SW480 (cell line): ENCODE results near the gene AFP.

ENCODE experiments used
- DNase-seq: peaks from one replicate; pipeline ENCODE4 v3.0.0-alpha.2; 2016; ENCODE audit warnings: low spot score

The AFP gene

DNA sequence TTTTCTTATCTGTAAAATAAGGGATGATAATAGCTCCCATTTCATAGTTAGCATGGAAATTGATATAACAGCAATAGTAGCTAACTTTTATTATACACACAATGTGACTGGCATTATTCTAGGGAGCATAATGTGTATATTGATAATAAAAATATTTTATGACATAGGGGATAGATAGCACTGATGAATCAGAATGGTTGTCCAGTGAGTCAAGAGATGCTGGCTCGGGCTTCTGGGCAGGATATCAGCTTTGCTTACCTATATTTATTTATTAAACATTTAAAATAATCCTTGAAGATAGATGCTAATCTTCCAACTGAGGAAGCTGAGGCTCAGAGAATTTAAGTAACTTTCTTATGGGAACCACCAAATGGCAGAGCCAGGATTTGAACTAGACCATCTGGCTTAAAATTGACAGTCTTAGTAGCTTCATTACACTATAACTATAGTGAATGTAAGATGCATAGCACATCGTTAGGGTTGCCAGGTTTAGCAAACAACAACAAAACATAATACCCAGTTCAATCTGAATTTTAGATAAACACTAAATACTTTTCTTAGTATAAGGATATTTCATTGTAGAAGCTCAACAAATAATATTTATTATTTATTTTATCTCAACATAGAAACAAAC, 2.7 kb downstream of the AFP start:
- no peak for DNase-seq

DNA sequence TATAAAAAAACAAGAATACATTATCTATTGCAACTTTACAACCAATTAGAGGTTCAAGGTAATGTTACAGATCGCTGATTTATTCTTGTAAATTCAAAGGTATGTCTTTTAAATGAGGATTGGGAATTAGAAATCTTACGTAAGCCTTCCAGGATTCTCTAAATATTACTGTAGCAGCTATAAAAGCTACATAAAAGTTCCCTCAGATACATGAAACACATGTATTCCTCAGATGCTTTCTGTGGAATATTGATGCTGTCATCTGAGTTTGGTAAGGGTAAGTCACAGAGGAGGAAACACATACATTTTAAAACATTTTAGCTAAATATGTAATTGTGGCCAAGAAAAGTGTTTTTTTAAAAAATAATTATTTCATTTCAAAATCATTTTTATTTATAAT, 3.4 kb downstream of the AFP start:
- no peak for DNase-seq

DNA sequence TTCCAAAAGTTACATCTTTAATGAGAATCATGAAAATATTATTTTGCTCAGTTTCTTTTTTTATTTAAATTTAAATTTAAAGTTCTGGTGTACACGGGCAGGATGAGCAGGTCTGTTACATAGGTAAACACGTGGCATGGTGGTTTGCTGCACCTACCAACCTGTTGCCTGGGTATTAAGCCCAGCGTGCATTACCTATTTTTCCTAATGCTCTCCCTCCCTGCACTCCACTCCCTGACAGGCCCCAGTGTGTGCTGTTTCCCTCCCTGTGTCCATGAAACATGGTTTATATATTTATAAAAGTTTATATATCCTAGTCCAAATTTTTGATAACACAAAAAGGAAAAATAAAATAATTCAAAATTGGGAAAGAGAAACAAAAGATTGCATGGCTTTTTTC, 4.0 kb downstream of the AFP start:
- no peak for DNase-seq

DNA sequence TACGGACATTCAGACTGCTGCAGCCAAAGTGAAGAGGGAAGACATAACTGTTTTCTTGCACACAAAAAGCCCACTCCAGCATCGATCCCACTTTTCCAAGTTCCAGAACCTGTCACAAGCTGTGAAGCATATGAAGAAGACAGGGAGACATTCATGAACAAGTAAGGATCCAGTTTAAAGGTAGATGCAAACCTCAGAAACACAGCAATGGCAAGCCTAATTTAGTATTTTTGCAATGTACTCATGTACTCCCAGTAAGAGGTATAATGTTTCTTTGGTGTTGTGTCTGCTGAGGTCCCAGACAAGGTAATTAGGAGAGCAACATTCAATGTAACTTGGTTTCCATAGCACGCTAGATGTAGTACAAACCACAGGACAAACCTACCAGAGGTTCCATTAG, 4.6 kb downstream of the AFP start:
- no peak for DNase-seq

DNA sequence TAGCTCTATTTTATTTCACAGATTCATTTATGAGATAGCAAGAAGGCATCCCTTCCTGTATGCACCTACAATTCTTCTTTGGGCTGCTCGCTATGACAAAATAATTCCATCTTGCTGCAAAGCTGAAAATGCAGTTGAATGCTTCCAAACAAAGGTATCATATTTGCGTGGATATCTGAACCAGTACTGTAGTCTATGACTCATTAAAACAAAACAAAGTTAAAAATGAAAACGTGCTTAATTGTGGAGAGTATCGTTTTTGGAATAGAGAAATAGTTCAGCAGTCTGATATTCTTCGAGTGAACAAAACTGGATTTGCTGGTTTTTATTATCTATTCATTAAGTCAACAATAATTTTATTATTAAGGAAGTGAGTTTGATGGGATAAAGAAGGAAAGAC, 6.3 kb downstream of the AFP start:
- DNase-seq = no peak

DNA sequence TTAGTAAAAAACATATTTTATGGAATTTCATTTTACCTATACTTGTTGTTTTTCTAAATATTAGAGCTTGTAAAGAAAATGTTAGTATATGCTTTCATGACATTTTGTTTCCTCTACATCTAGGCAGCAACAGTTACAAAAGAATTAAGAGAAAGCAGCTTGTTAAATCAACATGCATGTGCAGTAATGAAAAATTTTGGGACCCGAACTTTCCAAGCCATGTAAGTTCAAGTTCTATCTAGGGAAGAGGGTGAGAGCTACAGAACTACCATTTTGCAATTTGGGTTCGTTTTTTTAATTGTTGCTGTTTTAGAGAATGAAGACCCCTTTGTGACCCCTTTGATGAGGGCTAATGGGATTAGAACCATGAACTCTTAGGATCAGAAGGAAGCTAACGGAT, 7.2 kb downstream of the AFP start:
- DNase-seq = no peak

DNA sequence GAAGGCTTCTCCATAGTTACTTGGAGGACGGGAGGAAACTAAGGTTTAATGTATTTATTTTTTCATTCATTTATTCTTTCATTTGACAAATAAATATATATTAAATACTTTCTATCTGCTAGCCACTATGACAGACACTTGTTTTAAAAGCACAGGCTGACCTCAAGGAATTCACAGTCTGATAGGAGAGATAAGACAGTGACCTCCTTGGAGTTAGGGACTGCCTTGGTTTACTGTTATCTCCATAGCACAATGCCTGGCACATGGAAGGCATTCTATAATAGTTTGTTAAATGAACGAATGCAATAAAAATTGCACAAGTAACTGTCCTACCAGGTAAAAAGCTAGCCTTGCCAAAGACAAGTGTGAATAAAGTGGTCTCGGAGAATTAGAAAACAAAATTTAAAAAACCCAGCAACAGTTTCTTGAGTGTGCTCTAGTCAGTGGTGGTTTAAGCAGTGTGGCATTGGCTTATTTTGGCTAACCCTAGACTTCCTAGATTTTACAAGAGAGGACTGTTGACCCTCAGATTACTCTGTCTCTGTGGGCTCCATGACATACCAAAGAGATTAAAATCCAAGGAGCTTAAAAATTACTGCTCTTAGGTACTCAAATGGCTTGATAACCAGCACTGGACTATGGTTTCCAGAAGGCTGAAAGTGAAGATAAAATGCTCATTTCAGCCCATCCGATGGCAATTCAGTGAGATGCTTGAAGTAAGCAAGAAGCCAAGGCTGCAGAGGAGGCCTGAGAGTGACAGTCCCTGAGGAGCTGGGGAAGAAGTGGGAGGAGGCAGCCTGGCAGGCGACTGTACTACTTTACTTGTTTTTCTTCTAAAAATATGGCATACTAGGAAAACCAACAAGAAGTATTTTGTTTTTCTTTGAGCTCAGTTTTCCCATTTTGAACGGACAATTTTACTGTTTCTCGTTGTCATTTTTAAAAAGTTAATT, 9.6 kb downstream of the AFP start:
- DNase-seq = no peak

DNA sequence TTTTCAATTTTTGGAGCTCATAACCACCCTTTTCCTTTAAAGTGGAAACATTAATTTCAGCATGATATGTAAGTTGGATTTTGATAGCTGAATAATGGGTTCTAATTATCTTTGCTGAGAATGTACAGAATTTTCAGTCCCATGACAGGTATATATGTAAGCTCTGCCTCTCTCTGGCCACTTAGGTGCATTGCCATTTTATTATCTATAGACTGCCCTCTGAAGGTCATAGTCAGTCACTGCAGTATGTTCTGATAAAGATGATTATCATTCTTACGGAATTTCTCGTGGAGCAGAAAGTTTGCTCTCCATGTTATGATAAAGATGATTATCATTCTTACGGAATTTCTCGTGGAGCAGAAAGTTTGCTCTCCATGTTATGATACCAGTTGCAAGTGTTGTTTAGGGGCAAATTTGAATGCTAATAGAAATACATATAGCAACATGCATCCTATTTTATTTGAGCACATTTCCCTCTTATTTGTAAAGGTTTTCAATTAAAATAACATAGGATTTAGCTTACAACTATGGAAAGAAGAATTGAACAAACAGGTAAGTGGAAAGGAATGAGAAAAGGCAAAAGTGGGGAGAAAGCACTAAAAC, 10.4 kb downstream of the AFP start:
- DNase-seq = peak; percentile 75

DNA sequence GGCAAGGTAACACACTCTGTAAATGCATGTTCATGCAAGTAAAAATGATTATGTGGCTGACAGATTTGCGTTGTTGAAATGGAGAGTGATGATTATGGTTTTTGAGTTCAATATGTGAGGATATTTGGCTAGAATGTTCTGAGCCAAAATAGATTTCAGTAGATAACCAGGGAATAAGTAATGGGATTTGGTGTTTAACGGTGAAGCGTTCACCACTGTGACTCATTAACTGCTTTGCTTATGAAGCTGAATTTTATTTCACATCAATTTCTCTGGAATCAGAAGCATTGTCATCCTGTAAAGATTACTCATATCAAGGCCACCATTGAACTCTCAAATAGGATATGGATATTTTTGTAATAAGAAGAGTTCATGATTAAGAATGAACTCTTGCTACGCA, 11.7 kb downstream of the AFP start:
- DNase-seq = no peak

DNA sequence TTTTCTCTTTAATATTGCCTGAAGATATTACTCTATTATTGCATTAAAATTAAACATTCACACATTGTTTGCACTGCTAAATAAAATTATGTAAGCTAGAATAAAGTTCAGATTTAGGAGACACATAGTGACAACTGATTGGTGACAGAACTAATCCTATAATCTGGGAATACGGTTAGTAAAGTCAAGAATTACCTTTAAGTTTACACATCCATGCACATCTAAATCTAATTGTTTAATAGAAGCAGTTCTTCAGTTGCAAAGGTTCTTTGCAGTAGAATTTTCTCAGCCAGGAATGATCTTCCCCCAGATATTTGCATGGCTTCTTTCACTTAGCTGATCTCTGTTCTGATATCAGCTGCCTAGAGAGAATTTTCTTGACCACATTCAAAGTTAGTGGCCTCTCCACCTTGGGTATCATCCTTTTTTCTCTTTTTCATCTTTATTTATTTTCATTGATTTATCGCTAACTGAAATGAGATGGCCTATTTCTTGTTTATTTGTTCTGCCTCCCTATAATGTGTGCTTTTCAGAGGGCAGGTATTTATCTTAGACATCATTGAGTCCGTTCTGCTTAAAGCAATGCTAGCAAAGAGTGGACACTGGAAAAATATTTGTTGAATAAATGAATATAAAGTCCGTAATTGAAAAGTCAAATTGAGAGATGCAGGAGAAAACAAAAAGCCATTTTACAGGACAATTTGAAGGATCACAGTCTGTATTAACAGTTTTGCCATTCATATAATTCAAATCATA, 12.6 kb downstream of the AFP start:
- DNase-seq = no peak

DNA sequence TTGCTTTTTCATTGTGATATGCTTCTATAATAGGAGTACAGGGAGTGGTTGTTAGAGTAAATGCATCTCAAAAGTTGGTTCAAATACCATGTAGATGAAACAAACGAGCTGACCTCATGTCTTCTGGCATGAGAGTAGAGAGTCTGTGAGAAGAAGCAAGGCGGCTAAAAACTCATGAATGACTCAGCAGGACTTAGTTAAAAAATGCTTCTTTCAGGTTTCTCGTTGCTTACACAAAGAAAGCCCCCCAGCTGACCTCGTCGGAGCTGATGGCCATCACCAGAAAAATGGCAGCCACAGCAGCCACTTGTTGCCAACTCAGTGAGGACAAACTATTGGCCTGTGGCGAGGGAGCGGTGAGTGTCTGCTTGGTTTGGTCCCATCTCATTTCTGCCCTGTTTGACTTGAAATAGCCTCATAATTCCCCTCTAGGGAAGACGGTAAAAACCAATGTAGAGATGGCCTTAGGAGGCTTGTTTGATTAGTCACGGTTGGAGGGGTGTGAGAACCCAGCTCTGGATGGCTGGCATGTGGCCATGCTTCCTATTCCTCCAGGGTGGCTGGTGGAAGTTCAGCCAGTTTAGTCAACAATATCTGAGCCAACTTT, 14.5 kb downstream of the AFP start:
- DNase-seq = no peak

DNA sequence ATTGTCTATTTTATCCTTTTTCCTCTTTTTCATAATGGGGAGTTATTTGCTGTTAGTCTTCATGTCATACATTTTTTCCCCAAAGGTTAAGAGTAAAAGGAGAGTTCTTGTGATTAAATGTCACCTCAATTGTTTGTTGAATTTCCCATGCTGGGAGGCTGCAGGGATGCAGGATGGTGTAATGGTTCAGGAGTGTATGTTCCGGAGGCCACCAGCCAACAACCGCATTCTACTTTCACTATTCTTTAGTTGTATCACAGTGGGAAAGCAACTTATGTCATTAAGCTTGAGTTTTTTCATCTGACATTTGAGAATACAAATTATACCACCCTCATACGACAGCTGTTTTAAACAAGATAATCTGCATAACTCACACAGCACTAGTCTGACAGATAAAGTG, 15.4 kb downstream of the AFP start:
- DNase-seq = no peak

DNA sequence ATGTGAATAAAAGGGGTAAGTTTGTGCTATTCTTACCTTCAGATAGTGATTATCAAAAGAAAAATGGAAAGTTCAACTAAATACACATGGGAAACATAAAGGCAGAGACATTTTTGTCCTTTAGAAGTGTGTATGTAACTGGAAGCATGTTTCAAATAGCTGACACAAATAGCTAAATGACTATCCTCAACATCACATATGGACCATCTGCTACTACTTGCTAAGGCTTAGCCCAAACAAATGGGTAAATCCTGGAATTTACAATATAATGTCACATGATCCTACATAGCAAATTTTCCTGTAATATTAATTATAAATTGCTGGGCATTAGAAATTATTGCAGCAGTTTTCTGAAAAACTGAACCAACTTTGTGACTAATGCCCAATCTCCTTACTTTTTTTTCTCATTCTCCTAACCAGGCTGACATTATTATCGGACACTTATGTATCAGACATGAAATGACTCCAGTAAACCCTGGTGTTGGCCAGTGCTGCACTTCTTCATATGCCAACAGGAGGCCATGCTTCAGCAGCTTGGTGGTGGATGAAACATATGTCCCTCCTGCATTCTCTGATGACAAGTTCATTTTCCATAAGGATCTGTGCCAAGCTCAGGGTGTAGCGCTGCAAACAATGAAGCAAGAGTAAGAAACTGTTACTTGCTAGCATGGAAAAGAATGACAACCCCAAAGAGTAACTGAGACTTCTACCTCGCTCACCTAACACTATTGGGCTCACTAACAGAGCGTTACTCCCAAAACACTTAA, 16.1 kb downstream of the AFP start:
- no peak for DNase-seq

DNA sequence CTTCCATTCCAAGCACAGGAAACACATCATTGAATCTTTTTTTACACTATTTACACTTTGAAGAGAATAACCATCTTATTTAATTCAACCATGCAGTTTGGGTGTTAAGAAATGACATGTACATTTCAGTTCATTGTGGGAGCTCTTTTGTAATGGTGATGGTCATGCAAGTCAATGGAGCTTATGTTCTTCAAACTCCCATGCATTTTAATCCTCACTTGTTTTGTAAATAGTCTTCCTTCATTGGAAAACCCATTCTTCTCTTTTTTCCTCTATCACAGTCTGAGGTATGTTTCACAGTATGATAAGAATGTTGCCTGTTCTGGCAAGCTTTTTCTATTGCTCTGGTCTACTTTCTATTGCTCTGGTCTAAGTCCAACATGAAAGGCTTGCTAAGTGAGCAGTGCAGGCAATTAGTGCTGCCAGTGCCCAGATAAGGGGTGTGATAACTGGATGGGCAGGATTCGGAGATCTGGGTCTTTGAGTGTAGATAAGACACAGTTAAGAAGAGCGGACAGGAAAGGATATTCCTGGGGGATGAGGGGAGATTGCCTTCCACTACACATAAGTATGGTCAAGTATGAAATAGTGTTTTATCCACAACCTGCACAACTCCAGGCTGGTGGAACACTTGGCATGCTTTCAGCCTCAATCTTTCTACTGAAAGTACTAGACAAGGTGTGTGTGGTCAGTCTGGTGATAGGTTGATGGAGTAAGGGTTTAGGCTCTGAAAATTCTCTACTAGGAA, 17.1 kb downstream of the AFP start:
- DNase-seq = no peak

DNA sequence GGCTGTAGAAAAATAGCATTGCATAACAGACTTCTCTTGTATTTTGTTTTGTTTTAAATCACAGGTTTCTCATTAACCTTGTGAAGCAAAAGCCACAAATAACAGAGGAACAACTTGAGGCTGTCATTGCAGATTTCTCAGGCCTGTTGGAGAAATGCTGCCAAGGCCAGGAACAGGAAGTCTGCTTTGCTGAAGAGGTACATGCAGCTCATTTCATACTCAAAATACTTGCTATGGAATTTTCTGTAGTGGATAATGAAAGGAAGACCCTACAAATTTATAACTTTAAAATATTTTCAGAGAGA, 17.6 kb downstream of the AFP start:
- DNase-seq = no peak

DNA sequence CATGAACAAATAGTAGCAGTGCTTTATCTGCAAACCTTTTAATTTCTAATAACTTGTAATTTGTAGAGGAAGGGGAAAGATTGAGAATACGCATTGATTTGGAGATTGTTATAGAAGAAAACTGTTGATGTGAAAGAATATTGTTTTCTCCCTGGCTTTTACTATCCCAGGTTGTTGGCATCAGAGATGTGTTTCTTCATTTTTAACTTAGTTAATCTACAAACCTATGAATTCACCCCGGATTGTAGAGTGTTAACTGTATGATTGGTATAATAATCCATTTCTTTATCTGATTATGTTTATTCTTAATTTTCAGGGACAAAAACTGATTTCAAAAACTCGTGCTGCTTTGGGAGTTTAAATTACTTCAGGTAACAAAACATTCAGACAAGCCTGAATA, 18.9 kb downstream of the AFP start:
- no peak for DNase-seq

DNA sequence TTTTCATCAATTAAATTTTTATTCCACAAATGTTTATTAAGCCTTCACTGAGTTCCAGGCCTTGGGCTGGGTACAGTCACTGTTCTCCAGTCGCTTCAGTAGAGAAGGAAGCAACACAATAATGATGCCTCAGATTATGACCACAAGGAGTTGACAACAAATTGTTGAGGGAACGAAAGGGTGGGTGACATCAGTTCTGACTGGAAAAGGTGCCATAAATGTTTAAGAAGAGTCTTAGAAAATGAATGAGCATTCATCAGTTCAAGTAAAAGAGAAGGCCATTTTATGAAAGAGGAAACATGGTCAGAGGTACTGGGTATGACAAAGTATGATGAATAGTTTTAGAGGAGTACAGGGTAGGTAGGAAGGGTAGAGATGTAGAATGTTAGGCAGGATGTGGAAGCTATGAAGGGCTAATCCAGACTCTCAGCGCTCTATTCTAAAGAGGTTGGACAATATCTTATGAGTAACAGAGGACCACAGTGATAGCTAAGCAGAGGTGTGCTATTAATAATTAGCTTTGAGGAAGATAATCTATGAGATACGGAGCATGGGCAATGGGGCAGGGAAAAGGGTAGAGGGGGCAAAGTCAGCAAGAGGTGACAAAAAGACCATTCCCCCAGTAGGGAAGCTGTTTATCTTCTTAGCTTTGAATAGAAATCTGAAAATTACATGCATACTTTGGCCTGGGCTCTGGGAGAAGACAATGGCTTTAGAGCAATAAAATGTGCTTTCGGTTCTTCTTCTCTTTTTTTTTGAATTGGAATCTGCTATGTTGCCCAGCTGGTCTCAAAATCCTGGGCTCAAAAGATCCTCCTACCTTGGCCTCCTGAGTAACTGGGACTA, 20.4 kb downstream of the AFP start:
- no peak for DNase-seq

DNA sequence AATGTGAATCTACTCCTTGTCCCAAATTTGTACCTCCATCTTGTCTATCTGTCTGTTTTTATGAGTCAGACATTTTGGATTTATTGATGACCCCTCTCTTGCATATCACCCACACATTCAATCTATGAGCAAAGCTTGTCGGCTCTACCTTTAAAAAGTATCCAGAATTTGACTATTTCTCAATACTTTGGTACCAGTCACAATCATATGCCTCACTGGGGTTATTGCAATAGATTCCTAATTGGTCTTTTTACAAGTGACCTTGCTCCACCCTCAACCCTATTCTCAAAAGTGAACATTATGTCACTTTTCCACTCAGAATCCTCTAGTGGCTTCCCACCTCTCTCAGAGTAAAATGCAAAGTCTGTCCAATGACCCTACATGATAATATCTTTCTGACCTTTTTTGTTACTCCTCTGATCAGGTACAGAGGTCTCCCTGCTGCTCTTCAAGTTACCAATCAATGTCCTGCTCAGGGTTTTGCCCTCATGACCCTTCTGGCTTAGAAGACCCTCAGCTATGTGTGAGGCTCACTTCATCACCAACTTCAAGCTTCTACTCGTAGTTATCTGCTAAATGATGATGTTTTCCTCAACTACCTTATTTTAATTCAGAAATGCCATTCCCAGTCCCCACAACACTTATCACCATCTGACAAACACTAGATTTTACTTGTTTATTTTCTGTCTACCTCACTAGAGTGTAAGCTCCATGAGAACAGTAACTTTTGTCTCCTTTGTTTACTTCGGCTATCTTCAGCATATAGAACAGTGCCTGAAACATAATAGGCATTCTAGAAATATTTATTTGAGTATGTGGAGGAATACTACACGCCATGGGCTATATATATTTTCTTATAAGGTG, 22.4 kb downstream of the AFP start:
- no peak for DNase-seq

DNA sequence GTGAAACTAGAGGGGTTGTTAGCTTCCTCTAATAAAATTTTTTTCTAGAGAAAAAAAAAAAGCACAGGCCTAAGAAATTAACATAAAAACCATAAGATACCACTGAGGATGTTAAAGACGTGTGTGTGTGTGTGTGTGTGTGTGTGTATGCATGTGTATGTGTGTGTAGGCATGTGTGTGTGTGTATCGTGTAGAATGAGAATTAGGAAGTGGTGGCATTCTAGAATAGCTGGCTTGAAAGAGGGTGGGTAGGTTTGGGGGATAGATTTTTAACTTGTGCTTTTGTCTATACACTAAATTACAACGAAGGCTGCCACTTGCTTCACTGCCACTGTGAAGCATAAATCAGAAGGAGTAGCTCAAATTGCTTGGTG, 23.0 kb downstream of the AFP start:
- no peak for DNase-seq
